Fibroblast of lung (primary cell): ENCODE data around the gene DEPP1. TPM values are rescaled to one million over a fixed set of nuclear protein-coding genes. Genes with fewer than 3 reads are reported as not detected.

Experiments used
- DNase-seq, 2 donors: peaks; one replicate each; pipeline versions ENCODE4 v3.0.0 to v3.0.0-alpha.2; 2010; ENCODE audit warnings: low read depth in 2 of 2
- H2AFZ ChIP-seq: 2 replicates; pipeline ENCODE4 v1.5.1; 2012; ENCODE audit warnings: low read length, control low read depth, inconsistent platforms
- H3K27ac ChIP-seq: 2 replicates; pipeline ENCODE4 v1.5.1; 2011; ENCODE audit warnings: low read length, control low read depth; ENCODE audit not compliant: insufficient read depth
- H3K27me3 ChIP-seq: 2 replicates; pipeline ENCODE4 v1.5.1; 2011; ENCODE audit warnings: mild to moderate bottlenecking, low read length; ENCODE audit not compliant: control insufficient read depth, insufficient read depth
- H3K36me3 ChIP-seq: 2 replicates; pipeline ENCODE4 v1.5.1; 2011; ENCODE audit warnings: low read length; ENCODE audit not compliant: control insufficient read depth, insufficient read depth
- H3K4me1 ChIP-seq: 2 replicates; pipeline ENCODE4 v1.5.1; 2011; ENCODE audit warnings: low read length; ENCODE audit not compliant: control insufficient read depth, insufficient read depth; ENCODE audit errors: extremely low read depth
- H3K4me2 ChIP-seq: 2 replicates; pipeline ENCODE4 v1.5.1; 2011; ENCODE audit warnings: low read length, control low read depth; ENCODE audit not compliant: insufficient read depth; ENCODE audit errors: extremely low read depth
- H3K4me3 ChIP-seq, 4 experiments: fragments of 200-600 bp in 1 of 4; sonication (generic) in 1 of 4; replicated peaks in 1 of 4; 2 replicates each; pipeline ENCODE4 v1.5.1; 2011 to 2016; ENCODE audit warnings: low read length in 4 of 4, low read depth in 3 of 4, mild to moderate bottlenecking in 3 of 4, control low read depth in 2 of 4, inconsistent platforms in 1 of 4, mixed read lengths in 1 of 4; ENCODE audit not compliant: insufficient read depth in 1 of 4; ENCODE audit errors: control extremely low read depth in 1 of 4
- H3K79me2 ChIP-seq: 2 replicates; pipeline ENCODE4 v1.5.1; 2012; ENCODE audit warnings: mild to moderate bottlenecking, low read length, inconsistent platforms; ENCODE audit not compliant: control insufficient read depth, insufficient read depth
- H3K9ac ChIP-seq: 2 replicates; pipeline ENCODE4 v1.5.1; 2011; ENCODE audit warnings: mild to moderate bottlenecking, low read length, control low read depth; ENCODE audit not compliant: insufficient read depth
- H3K9me3 ChIP-seq: 2 replicates; pipeline ENCODE4 v1.5.1; 2012; ENCODE audit warnings: low read depth, low read length; ENCODE audit not compliant: control insufficient read depth, insufficient read depth
- H4K20me1 ChIP-seq: 2 replicates; pipeline ENCODE4 v1.5.1; 2011; ENCODE audit warnings: low read length; ENCODE audit not compliant: control insufficient read depth, insufficient read depth; ENCODE audit errors: extremely low read depth
- CTCF ChIP-seq, 2 donors: IDR thresholded peaks in 1 of 2; conservative IDR thresholded peaks in 1 of 2; 1 replicate in 1 of 2; 2 replicates in 1 of 2; pipeline ENCODE4 v1.5.1; 2011 to 2012; ENCODE audit warnings: low read length in 2 of 2, control low read depth in 1 of 2, inconsistent platforms in 1 of 2, low read depth in 1 of 2, mild to moderate bottlenecking in 1 of 2
- EZH2 ChIP-seq: IDR thresholded peaks from 2 replicates; pipeline ENCODE4 v1.5.1; 2012; ENCODE audit warnings: low read length, control low read depth, mild to moderate bottlenecking; ENCODE audit errors: missing control alignments
- polyA plus RNA-seq, 2 donors: library from polyadenylated mRNA; depleted of rRNA in 1 of 2; stranded (reverse) in 1 of 2; unstranded in 1 of 2; fragments of >200 nt; gene quantifications; 2 replicates each; pipeline ENCODE4 v1.2.1, GENCODE V29; 2011 to 2012; ENCODE audit warnings: missing spikeins in 1 of 2
- total RNA-seq: library from RNA; depleted of rRNA; stranded (reverse); fragments of >200 nt; gene quantifications from 2 replicates; pipeline ENCODE4 v1.2.1, GENCODE V29; 2014

DEPP1 gene
- total and polyA plus RNA-seq, 2 donors (not counting 1 experiment from before 2014, with no cell fraction given) = 30.3 to 120 TPM

- H3K4me1 ChIP-seq = peaks cover 35% of the 10 kb centered on the region
- peaks cover 4% of the 10 kb centered on the region for H3K36me3 ChIP-seq
- peaks cover 7% of the 10 kb centered on the region for H3K79me2 ChIP-seq
- no peak overlapping the region for H2AFZ ChIP-seq
- peak overlapping the region; percentile 90 for H3K4me2 ChIP-seq
- no peaks in the 10 kb centered on the region for H3K27me3 ChIP-seq
- no peaks in the 10 kb centered on the region for H4K20me1 ChIP-seq
- H3K4me3 ChIP-seq = peak overlapping the region in 2 of 4 experiments; percentile 11 to 85
- H3K9ac ChIP-seq = peak overlapping the region; percentile 20
- no peaks in the 10 kb centered on the region for H3K9me3 ChIP-seq
- DNase-seq = no peak
- TF ChIP-seq CTCF (conservative IDR thresholded peaks at IDR 0.05 in 1 of 2, IDR thresholded peaks at IDR 0.05 in 1 of 2; ENCODE audit: low read depth in 1 of 2, low read length in 2 of 2) = no peak
- no peak for TF ChIP-seq EZH2
- H3K27ac ChIP-seq = no peak overlapping the region
These were observed 2.0 kb downstream of the DEPP1 start for GRCh38 chr10:44976352-44977198.

GRCh38 chr10:44975431-44976331 lies 2.9 kb downstream of the DEPP1 start:
- peak overlapping the region in 1 of 4 experiments; percentile 85 for H3K4me3 ChIP-seq
- peak overlapping the region; percentile 57 for H3K4me2 ChIP-seq
- no peaks in the 10 kb centered on the region for H4K20me1 ChIP-seq
- no peaks in the 10 kb centered on the region for H3K27me3 ChIP-seq
- H2AFZ ChIP-seq = no peak overlapping the region
- TF ChIP-seq EZH2 = no peak
- TF ChIP-seq CTCF (conservative IDR thresholded peaks at IDR 0.05 in 1 of 2, IDR thresholded peaks at IDR 0.05 in 1 of 2; ENCODE audit: low read depth in 1 of 2, low read length in 2 of 2) = no peak
- H3K79me2 ChIP-seq = peaks cover 7% of the 10 kb centered on the region
- peaks cover 29% of the 10 kb centered on the region for H3K4me1 ChIP-seq
- H3K36me3 ChIP-seq = peaks cover 4% of the 10 kb centered on the region
- H3K9ac ChIP-seq = no peak overlapping the region
- H3K27ac ChIP-seq = no peak overlapping the region
- peak; percentile 46 to 86 for DNase-seq
- H3K9me3 ChIP-seq = no peaks in the 10 kb centered on the region
